22Rv1 (cell line): ENCODE results near the gene GRIK1.

ENCODE experiments used
- H3K27ac ChIP-seq: fragments of 450-650 bp; 2 replicates; pipeline ENCODE4 v1.5.1; 2017
- CTCF ChIP-seq: fragments of 450-650 bp; IDR thresholded peaks from 2 replicates; pipeline ENCODE4 v1.5.1; 2017; ENCODE audit warnings: mild to moderate bottlenecking
- ZFX ChIP-seq: fragments of 450-650 bp; IDR thresholded peaks from 2 replicates; pipeline ENCODE4 v1.6.1; 2017; ENCODE audit warnings: antibody characterized with exemption, borderline replicate concordance

The GRIK1 gene

GRCh38 chr21:29771491-29772066 is 168.2 kb downstream of the GRIK1 start:
- TF ChIP-seq CTCF, result no peak
- TF ChIP-seq ZFX, result no peak
- no peak overlapping the region for H3K27ac ChIP-seq

DNA sequence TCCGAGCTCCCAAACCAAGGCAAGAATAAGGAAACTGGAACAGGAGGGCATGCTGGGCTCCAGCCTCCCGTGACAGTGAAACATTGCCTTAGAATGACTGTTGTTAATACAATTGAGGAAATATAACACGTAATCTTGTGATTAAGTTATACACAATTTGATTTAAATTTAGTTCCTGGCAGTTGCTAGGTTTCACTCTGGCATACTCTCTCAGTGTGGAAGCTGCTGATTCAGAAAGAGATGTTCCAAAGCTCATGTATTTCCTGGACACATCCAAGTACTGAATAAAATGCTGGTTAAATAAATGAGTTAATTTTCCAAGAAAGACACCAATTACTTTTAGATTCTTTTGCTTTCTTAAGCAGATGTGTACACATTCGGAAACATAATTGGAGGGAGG is 176.1 kb downstream of the GRIK1 start:
- H3K27ac ChIP-seq, result no peak overlapping the region
- TF ChIP-seq CTCF, result no peak
- no peak for TF ChIP-seq ZFX

DNA sequence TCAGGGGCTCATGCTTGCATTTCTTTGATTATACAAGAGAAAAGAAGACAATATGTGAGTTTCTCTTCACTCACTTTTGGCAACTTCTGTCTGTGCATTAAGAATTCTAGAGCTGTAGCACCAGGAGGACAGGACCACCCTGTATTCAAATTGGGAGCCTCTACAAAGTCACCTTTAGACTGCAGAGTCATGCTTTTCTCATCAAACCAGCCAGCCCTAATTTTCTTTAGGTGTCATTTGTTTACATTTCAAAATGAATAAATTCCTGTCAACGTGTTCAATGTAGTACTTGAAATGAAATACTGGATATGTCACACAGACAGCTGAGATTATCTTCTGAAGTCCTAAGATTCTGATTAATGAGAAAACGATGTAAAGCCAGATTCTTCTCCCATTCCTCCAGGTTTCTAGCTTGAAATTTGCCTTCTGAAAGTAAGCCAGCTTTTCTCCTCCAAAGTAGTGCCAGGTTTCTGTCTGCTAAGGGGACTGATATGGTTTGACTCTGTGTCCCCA is 177.2 kb downstream of the GRIK1 start:
- TF ChIP-seq CTCF (no peak), ZFX (no peak)
- H3K27ac ChIP-seq, result no peak overlapping the region

DNA sequence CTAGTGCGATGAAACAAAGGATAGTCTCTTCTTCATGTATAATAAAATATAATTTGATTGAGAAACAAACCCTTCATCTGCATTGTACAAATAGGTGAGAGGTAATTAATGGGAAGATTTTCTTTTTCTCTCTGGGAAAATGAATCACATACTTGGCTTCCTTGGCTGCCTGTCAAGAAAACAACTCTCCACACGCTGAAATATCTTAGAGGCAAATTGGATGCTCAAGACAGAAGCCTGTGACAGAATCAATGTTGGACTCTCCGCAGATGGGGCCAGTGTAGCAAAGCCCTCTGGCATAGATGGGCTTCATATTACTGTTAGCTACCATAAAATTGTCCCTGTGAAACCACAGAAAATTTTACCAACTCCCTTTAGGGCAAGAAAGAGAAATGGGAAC is 186.6 kb downstream of the GRIK1 start:
- H3K27ac ChIP-seq, result no peak overlapping the region
- TF ChIP-seq ZFX (no peak), CTCF (no peak)

DNA sequence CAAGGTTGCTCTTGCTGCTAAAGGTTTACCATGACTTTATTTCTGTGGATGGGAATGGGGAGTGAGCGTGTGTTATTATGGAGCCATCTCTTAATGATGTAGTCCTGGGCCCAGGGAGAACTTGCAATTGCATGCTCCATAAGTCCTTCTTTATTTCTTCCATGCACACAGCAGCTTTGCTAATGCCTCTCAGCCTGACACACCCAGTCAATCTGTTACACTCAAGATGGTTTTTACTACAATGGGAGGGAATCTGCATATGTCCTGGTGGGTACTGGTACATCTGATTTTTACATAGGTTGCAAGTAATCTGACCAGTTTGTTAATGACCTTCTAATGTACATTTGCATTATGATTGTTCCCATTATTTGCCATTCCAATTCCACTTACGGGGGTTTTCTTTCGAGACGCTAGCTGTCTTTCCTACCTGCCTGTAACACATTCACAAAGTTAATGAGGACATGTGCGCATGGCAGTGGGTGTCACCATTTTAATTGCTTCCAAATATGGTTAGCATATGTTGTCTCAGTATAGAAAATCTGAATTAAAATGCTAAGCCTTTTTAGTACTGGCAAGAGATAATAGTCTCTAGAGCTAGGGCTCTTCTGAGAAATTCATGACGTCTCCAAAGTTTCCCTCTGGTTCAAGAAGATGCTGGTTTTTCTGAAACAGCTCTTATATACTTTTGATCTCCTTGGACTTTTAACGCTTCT is 188.2 kb downstream of the GRIK1 start:
- TF ChIP-seq CTCF, result no peak
- no peak for TF ChIP-seq ZFX

DNA sequence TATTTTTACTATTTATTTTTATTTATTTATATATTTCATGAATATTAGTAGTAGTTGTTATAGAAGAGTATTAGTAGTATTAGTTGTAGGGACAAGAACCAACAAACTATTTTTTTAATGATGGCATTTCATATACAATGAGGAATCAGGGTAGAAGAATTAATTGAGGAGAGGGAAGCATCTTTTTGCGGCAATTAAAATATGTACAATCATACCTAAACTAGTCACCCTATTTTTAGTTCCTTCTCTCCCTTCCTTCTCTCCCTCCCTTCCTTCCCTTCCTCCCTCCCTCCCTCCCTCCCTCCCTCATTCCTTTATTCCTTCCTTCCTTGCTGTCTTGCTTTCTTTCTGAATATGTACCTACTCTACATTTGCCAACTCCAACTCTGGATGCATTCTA is 189.8 kb downstream of the GRIK1 start:
- H3K27ac ChIP-seq, result no peak overlapping the region
- TF ChIP-seq ZFX, result no peak
- no peak for TF ChIP-seq CTCF

More for the DNA sequence above, 188.2 kb downstream of the GRIK1 start:
- no peak overlapping the region for H3K27ac ChIP-seq

DNA sequence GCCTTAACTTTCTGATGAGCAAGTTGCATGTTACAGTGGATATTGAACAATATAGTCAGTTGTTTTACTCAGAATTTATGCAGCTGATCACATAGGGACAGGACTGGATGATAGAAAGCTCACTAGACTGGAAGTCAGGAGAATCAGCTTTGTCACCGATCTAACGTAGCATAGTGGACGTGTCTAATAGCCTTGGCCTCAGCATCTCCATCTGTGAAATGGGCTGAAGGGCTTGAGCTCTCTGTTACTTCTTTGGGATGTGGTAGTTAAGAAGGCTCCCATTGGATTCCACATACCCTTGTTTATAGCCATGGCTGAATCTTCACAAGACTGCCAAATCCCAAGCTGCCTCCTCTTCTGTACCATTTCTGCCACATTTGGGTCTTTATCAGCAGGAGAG is 190.6 kb downstream of the GRIK1 start:
- TF ChIP-seq ZFX (no peak), CTCF (no peak)
- H3K27ac ChIP-seq, result no peak overlapping the region
